Stimulated activated CD4-positive, alpha-beta T cell treated with anti-CD3 and anti-CD28 coated beads, TNF-alpha, amount 100 ng/mL, for 1 hour (primary cell): ENCODE data around the gene OR2T35.

Experiments used
- DNase-seq, 3 donors: peaks; one replicate each; pipeline ENCODE4 v3.0.0-alpha.2; 2020; ENCODE audit warnings: low read depth in 3 of 3, low spot score in 1 of 3

The OR2T35 gene

DNA sequence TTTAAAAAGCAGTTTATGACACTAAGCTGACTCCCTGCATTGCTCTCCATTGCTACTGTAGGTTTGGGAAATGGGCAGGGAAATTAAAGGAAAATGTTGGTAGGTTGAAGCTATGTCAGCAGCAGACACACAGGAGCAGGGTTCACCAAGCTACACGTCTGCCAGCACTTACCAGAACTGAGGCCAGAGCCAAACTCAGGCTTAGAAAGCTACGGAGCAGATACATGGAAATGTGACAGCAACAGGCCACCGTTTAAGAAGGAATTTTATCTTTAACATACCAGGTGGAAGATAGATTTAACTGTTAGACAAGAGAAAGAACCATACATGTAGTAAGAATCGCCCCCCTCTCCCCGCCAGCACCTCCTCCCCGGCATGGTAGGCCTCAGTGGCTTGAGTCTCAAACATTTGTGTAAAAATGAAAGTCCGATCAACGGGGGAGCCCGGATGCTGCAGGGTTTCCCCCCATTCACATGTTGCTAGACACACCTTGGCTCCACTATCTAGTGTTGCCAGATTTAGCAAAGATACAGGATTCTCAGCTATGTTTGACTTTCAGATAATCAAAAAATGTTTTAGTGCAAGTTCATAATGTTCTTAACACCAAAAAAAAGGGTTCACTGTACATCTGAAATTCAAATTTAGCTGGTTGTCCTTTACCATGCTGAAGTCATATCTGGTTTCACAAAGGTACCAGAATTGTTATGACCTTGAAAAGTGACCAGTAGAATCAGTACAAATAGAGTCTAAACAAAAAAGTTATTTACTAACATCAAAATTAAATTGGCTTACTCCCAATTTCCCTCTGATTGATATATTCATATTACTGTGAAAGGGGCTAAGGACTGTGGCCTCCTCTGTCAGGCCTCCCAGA lies 16.9 kb downstream of the OR2T35 start:
- no peak for DNase-seq

DNA sequence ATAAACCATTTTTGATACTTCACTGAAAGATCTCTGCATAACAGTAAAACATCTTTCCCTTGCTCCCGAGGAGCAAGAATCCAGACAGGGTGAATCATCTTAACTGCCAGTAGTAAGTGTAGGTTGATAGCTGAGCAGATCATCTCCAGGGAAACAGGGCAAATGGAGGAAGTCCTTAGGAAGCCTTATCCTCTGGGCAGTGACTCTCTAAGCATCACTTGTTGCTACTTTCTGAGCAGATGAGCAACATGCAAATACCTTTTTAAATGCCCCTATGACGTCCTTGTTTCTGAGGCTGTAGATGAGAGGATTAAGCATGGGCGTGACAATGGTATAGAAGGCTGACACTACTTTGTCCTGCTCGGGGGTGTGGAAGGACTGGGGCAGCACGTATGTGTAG lies 19.1 kb downstream of the OR2T35 start:
- no peak for DNase-seq

DNA sequence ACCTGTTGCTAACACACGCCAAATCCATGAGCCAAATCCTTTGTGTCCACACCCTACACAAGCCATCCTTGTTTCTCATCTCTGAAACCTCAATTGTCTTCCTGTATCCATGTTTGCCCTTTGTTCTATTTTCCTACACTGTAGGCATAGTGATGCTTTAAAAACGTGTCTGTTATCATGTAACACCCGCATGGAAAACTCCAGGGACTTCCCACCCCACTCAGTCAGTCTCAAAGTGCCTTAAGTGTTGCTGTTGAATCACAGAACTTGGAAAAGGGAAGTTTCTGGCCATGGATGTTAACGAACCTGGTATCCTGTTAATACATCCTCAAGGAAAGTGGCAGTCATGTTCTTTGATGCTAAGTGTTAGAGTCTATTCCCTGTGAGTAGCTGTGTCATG lies 19.9 kb downstream of the OR2T35 start:
- DNase-seq: no peak

DNA sequence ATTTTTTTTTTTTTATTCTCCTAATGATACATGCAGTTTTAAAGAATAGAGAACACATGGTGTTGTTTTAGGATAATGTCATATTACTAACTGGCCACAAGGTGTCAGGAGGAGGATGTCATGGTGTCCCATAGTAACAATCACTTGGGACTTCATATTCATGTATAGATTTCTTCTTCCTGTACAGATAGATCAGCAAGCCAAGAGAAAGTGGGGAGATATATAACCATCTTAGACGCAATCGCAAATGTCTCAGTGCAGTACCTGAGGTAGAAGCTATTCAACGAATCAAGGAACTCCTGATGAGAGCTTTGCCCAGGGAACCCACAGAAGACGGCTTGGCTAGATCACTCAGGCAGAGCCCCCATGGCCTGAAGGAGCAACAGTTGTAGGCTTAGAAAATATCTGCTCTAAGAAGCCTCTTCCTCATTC lies 22.5 kb downstream of the OR2T35 start:
- DNase-seq: no peak

DNA sequence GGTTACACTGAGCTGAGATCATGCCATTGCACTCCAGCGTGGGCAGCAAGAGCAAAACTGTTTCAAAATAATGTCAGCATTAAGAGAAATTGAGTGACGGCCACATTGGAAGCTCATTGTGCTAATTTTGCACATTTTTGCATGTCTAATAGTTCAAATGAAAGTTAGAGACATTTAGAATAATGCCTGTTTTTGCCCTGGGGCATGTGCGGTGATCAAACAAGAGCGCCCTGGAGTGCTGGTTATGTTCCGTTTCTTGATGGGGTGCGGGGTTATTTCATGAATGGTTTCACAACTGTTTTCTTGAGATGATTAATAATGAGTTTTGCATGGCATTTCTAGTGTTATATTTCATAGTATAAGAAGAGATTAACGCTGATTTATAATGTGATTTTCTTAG lies 23.3 kb downstream of the OR2T35 start:
- no peak for DNase-seq

DNA sequence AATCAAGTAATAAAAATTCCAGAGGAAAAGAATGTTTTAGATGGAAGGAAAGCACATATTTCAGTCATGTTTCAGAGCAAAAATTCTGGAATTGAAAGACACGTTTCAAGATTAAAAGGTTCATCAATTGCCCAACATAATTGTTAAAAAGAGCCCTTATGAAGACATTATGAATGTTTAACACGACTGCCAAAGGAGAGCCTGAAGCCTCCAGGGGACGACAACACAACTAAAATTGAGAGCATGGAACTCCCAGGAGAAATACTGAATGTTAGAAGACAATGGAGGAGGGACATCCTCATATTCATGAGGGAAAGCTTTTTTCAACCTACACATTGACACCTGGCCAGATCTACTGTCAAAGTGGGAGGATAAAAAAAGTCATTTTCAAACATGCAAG lies 26.2 kb downstream of the OR2T35 start:
- DNase-seq: peak in 1 of 3 donors; percentile 49

DNA sequence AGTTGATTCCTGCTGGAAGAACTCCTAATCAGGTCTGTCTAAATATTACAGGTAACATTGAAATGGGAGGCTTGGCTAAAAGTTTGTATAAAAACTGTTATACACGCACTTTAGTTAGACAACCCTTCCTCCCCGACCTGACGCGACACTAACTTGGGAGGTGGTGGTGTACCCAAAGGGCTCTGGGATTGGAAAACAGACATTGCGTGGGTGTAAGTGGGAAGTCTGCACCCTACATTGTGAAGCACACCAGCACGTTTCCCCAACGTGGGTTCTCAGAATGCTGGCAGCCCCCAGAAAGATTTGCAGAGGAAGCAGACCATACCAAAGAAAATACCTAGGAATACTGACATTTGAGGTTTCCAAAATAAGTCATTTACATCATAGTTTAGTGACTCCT lies 27.0 kb downstream of the OR2T35 start:
- DNase-seq: no peak

DNA sequence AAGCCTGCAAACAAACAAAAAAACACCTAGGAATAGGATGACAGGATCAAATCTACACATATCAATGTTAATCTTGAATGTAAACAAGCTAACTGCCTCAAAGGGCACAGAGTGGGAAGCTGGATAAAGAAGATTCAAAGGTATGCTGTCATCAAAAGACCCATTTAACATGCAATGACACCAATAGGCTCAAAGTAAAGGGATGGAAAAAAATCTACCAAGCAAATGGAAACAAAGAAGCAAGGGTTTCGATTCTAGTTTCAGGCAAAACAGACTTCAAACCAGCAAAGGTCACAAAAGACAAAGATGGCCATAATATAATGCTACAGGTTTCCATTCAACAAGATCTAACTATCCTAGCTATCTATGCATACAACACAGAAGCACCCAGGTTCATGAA lies 31.3 kb downstream of the OR2T35 start:
- DNase-seq: no peak

DNA sequence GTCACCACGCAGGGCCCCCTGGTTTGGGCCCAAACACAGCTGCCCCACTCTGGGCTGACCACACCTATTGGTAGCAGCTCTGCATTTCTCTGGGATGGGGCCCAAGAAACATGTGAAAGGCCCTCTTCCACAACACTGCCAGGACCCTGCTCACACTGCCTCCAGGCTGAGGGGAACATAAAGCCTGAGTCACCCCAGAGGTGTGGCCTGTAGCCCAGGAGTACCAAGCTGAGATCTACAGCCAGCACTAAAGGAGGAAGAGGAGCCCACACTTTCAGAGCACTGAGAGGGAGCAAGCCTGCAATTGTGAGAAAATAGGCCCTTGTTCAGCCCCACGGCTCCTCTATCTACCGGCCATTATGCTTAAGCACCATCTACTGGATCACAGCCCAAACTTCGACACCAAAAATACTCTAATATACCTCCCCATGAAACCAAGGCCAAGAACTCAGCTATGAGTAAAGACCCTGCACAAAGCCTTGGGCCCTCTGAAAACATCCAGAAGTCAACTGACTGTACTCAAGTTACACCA lies 33.1 kb downstream of the OR2T35 start:
- no peak for DNase-seq

DNA sequence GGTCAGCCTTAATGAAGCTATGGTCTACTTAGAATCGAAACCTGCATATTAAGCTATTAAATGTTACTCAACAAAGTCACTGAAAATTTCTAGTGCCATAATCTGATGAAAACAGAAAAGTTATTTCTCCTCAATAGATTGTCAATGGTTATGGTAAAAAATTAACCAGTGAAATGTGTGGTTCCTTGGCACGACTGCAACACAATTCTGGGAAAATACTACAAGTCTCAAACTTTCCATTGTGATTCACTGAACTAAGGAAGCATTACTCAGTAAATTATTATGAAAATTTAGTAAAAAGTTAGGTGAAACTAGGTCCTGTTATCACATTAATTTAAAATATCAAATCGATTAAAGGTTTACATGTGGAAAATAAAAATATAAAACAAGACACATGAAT lies 34.8 kb downstream of the OR2T35 start:
- DNase-seq: no peak

DNA sequence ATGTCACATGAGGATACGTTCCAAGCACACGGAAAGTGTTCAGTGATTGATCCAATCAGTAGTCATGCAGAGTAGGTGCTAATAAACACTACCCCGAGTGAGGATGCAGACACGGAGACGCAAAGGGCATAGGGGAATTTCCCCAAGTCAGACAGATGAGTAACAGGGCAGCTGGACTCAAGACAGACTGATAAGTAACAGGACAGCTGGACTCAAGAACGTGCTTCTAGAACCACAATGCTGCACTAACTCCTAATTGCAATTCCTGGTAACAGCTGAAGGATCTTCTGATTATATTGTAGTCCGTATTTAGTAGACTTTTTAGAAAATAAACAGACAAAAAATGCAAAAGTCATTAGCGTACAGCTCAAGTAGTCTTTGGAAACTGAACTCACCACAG lies 45.7 kb downstream of the OR2T35 start:
- no peak for DNase-seq

DNA sequence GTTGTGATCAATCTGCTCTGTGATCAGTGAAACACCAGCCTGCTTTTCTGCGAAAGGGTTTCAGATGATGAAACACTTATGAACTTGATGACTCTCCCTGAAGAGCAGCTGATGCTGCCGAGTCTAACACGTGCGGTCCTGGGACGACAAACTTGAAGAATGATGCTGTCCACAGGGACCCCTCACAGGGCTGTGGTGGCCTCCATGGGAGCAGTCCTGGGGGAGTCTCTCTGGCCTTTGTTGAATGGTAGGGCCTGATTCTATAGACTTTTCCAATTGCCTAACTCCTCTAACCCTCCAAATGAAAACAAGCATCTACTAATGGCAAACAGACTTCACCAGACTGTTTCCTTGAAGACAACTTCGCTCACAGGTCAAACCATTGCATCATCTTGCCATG lies 47.5 kb downstream of the OR2T35 start, which contains the start of gene OR2T10:
Gene OR2T10 (minus strand): TSS at position 112 of the 400 bp plus-strand sequence. CDS start 3,932 bp downstream, outside the sequence.
- no peak for DNase-seq

DNA sequence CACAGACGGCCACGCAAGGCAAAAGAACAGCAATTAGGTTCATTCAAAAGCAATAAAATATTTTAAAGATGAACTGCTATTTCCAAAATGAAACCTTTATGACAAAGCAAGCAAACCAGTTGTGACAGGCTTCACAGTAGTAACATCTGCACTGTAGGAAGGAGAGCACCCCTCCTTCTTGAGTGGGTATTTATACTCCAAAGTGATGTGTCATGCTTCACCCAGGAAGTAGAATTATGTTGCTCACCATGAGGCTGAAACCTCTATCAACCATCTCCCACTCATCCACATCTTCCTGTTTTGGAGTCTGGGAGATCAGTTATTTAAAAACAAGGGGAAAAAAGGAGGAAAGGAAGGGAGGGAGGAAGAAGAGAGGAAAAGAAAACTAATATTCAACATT lies 48.5 kb downstream of the OR2T35 start:
- no peak for DNase-seq

DNA sequence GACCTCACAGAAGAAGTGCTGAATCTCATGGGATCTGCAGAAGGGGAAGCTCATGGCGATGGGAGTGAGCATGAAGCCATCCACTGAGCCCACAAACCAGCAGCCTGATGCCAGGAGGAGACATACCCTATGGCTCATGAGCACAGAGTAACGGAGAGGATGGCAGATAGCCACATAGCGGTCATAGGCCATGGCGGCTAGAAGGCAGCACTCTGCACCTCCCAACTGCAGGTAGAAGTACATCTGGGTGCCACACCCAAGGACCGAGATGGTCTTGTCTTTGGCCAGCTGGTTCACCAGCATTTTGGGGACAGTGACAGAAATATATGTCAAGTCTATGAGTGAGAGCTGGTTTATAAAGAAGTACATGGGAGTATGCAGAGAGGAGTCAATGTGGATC lies 51.9 kb downstream of the OR2T35 start:
- DNase-seq: no peak

DNA sequence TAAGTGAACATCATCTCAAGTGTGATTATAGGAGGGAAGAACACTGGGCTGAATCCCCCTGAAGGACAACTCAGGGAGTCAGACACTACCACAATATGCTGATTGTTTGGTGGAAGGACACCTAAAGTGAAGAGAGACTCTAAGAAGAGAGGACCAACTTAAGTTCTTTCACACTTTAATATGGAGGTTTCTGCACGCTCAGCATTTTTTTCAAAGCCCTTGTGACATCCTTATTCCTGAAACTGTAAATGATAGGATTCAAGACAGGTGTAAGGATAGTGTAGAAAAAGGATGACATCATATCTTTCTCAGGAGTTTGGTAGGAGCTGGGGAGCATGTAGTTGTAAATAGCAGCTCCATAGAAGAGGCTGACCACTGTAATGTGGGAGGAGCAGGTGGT lies 52.4 kb downstream of the OR2T35 start:
- no peak for DNase-seq

DNA sequence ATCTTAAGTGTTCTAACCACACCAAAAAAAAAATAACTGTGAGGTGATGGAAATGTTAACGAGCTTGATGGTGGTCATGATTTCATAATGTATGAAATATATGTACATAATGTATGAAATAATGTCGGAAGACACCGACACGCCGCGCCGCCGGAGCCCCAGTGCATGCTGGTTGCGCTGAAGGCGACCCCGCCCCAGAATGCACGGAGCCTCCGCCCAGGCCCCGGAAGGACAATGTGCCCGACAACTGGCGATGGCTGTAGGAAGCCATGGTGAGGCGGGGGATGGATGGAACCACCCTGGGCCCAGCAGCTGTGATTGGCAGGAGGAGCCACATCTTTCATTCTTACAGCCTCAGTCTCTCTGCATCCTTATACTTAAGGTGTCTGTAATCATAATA lies 55.0 kb downstream of the OR2T35 start:
- no peak for DNase-seq

DNA sequence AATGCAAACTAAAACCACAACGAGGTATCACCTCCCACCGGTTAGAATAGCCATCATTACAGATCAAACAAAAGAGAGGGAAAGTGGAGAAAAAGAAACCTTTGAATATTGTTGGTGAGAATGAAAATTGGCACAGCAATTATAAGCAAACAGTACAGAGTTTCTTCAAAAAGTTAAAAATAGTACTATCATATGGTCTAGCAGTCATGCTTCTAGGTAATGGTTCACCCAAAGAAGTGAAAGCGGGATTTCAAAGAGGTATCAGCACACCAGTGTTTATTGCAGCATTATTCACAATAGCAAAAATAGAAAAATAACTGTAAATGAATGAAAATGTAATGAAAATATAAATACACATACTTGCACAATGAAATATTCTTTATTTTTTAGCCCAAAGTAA lies 55.7 kb downstream of the OR2T35 start:
- no peak for DNase-seq
